ENCODE measurements around the gene IFI6. TPM values are rescaled to one million over a fixed set of nuclear protein-coding genes. Genes with fewer than 3 reads are reported as not detected.
"Not testable (repeated sequence)": the region's sequence is repeated elsewhere in the genome, so short reads cannot be mapped to it uniquely, and the experiment has no call there.

IFI6 gene
- total RNA-seq, 1 experiment from 2014 or later, result 8.6 TPM

DNA sequence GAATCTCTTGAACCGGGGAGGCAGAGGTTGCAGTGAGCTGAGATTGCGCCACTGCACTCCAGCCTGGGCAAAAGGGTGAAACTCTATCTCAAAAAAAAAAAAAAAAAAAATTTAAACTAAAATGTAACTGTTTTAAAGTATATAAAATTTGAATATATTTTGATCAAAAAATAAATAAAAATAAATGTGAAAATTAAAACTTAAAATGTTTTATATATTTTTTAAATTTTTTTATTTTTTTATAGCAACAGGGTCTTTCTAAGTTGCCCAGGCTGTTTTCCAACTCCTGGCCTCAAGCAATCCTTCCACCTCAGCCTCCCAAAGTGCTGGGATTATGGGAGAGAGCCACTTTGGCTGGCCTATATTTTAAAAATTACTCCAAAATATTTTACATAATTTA, 38.6 kb upstream of the IFI6 start:
- ChIA-PET POLR2A (ENCODE audit: unreplicated experiment) (no interaction called here), CTCF (no interaction called here)
- Histone ChIP-seq H3K9me3 (ENCODE audit: insufficient read depth, low read depth) (no peaks in the 10 kb centered on the region), H3K9me2 (ENCODE audit: insufficient read depth) (no peaks in the 10 kb centered on the region), H4K20me1 (ENCODE audit: insufficient read depth) (no peaks in the 10 kb centered on the region), H3K27ac (no peak overlapping the region), H3K4me1 (replicated peaks; ENCODE audit: insufficient read depth) (no peaks in the 10 kb centered on the region), H3K4me2 (no peak overlapping the region), H3F3A (ENCODE audit: insufficient read depth, low read depth) (no peaks in the 10 kb centered on the region), H3K4me3 (no peak overlapping the region), H3K27me3 (ENCODE audit: insufficient read depth, low read depth) (no peaks in the 10 kb centered on the region), H3K36me3 (ENCODE audit: low read depth) (no peaks in the 10 kb centered on the region), H3K79me2 (ENCODE audit: low read depth) (no peaks in the 10 kb centered on the region), H2AFZ (no peak overlapping the region)
- intact Hi-C loops (cut with micrococcal nuclease; ENCODE audit: unreplicated experiment), result no loop called here
- BruUV-seq (replicated peaks), result no TSS peak
- TF ChIP-seq, protein P1, sequence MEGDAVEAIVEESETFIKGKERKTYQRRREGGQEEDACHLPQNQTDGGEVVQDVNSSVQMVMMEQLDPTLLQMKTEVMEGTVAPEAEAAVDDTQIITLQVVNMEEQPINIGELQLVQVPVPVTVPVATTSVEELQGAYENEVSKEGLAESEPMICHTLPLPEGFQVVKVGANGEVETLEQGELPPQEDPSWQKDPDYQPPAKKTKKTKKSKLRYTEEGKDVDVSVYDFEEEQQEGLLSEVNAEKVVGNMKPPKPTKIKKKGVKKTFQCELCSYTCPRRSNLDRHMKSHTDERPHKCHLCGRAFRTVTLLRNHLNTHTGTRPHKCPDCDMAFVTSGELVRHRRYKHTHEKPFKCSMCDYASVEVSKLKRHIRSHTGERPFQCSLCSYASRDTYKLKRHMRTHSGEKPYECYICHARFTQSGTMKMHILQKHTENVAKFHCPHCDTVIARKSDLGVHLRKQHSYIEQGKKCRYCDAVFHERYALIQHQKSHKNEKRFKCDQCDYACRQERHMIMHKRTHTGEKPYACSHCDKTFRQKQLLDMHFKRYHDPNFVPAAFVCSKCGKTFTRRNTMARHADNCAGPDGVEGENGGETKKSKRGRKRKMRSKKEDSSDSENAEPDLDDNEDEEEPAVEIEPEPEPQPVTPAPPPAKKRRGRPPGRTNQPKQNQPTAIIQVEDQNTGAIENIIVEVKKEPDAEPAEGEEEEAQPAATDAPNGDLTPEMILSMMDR (conservative IDR thresholded peaks at IDR 0.05), result no peak
- no peak for TF ChIP-seq EZH2 (IDR thresholded peaks at IDR 0.05; ENCODE audit: low read depth)
- DNase-seq, result no peak

DNA sequence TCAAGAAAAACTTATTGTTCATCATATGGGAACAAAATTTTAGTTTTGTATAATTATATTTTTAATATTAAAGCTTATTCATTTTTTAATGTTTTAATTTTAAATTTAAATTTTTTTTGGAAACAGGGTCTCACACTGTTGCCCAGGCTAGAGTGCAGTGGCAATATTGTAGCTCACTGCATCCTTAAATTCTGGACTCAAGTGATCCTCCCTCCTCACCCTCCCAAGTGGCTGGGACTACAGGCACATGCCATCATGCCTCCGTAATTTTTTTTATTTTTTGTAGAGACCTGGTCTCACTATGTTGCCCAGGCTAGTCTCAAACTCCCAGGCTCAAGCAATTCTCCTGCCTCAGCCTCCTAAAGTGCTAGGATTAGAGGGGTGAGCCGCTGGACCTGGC, 33.6 kb upstream of the IFI6 start:
- Histone ChIP-seq H3K79me2 (ENCODE audit: low read depth) (no peaks in the 10 kb centered on the region), H3K9me3 (ENCODE audit: insufficient read depth, low read depth) (no peaks in the 10 kb centered on the region), H3K27ac (no peak overlapping the region), H3K4me1 (replicated peaks; ENCODE audit: insufficient read depth) (no peaks in the 10 kb centered on the region), H3K4me3 (no peak overlapping the region), H2AFZ (no peak overlapping the region), H3K27me3 (ENCODE audit: insufficient read depth, low read depth) (no peaks in the 10 kb centered on the region), H3K36me3 (ENCODE audit: low read depth) (no peaks in the 10 kb centered on the region), H3K9me2 (ENCODE audit: insufficient read depth) (no peaks in the 10 kb centered on the region), H3K4me2 (no peak overlapping the region), H4K20me1 (ENCODE audit: insufficient read depth) (no peaks in the 10 kb centered on the region), H3F3A (ENCODE audit: insufficient read depth, low read depth) (no peaks in the 10 kb centered on the region; the same call in 1 of the 2 replicates)
- no TSS peak for BruUV-seq (replicated peaks)
- TF ChIP-seq EZH2 (IDR thresholded peaks at IDR 0.05; ENCODE audit: low read depth), result no peak
- TF ChIP-seq, protein P1 (conservative IDR thresholded peaks at IDR 0.05), result no peak
- POLR2A ChIA-PET (ENCODE audit: unreplicated experiment), result no interaction called here
- DNase-seq, result no peak
- intact Hi-C loops (cut with micrococcal nuclease; ENCODE audit: unreplicated experiment), result no loop called here
- CTCF ChIA-PET, result no interaction called here

DNA sequence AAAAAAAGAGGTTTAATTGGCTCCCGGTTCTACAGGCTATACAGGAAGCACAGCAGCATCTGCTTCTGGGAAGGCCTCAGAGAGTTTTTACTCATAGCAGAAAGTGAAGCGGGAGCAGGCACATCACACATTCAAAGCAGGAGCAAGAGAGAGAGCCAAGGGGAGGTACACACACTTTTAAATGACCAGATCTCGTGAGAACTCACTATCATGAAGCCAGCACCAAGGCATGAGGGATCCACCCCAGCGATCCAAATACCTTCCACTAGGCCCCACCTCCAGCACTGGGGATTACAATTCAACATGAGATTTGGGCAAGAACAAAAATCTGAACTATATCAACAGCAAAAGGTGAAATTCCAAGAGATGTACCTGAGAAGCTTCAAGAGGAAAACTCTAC, 33.0 kb upstream of the IFI6 start:
- CTCF ChIA-PET, result no interaction called here
- intact Hi-C loops (cut with micrococcal nuclease; ENCODE audit: unreplicated experiment), result no loop called here

DNA sequence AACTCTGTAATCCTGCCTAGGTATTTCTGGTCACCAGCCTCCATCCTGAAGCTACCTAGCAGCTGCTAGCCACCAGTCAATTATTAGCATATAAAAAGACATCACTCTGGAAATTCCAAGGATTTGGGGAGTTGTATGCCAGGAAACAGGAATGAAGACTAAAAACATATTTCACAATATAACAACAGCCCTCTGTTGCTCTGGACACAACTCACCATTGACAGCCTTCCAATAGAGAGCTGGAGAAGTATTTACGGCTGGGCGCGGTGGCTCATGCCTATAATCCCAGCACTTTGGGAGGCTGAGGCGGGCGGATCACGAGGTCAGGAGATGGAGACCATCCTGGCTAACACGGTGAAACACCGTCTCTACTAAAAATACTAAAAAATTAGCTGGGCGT, 24.8 kb upstream of the IFI6 start:
- H3F3A ChIP-seq (ENCODE audit: insufficient read depth, low read depth); POLR2A ChIA-PET (ENCODE audit: unreplicated experiment); H3K36me3 ChIP-seq (ENCODE audit: low read depth); H3K27me3 ChIP-seq (ENCODE audit: insufficient read depth, low read depth); H4K20me1 ChIP-seq (ENCODE audit: insufficient read depth); H3K79me2 ChIP-seq (ENCODE audit: low read depth); H3K4me3 ChIP-seq; CTCF ChIA-PET; H3K4me1 ChIP-seq (replicated peaks; ENCODE audit: insufficient read depth); BruUV-seq (replicated peaks); H3K9me2 ChIP-seq (ENCODE audit: insufficient read depth); H3K9me3 ChIP-seq (ENCODE audit: insufficient read depth, low read depth); H3K27ac ChIP-seq; H2AFZ ChIP-seq; DNase-seq; H3K4me2 ChIP-seq: not testable (repeated sequence)
- intact Hi-C loops (cut with micrococcal nuclease; ENCODE audit: unreplicated experiment), result loop anchor here (1.0 kb wide), 1 partner anchor 11 kb away; no protein-coding TSS in a partner anchor

More for the DNA sequence above, 33.0 kb upstream of the IFI6 start:
- Histone ChIP-seq H3K4me2 (no peak overlapping the region), H3F3A (ENCODE audit: insufficient read depth, low read depth) (no peaks in the 10 kb centered on the region; the same call in 1 of the 2 replicates), H2AFZ (no peak overlapping the region), H3K27me3 (ENCODE audit: insufficient read depth, low read depth) (no peaks in the 10 kb centered on the region), H3K27ac (no peak overlapping the region), H3K9me2 (ENCODE audit: insufficient read depth) (no peaks in the 10 kb centered on the region), H3K9me3 (ENCODE audit: insufficient read depth, low read depth) (no peaks in the 10 kb centered on the region), H3K4me3 (no peak overlapping the region), H4K20me1 (ENCODE audit: insufficient read depth) (no peaks in the 10 kb centered on the region), H3K36me3 (ENCODE audit: low read depth) (no peaks in the 10 kb centered on the region), H3K4me1 (replicated peaks; ENCODE audit: insufficient read depth) (no peaks in the 10 kb centered on the region), H3K79me2 (ENCODE audit: low read depth) (no peaks in the 10 kb centered on the region)
- no TSS peak for BruUV-seq (replicated peaks)
- TF ChIP-seq, protein P1 (conservative IDR thresholded peaks at IDR 0.05), result no peak
- TF ChIP-seq EZH2 (IDR thresholded peaks at IDR 0.05; ENCODE audit: low read depth), result no peak
- POLR2A ChIA-PET (ENCODE audit: unreplicated experiment), result no interaction called here
- no peak for DNase-seq

All from PC-9 (cell line).